HG02678 (cell line): ENCODE results near the gene COBL.

Experiments
- ATAC-seq: cut with Tn5 transposase; IDR thresholded peaks from one replicate; pipeline ENCODE4 v1.9.1; 2021; ENCODE audit warnings: mild to moderate bottlenecking, moderate library complexity; ENCODE audit not compliant: unreplicated experiment

The COBL gene

GRCh38 chr7:51256209-51256781 is 60.3 kb downstream of the COBL start:
- no peak for ATAC-seq

GRCh38 chr7:51255536-51256208 is 60.9 kb downstream of the COBL start:
- no peak for ATAC-seq

- ATAC-seq = no peak
Observed at GRCh38 chr7:51255036-51255435, 61.6 kb downstream of the COBL start.

- no peak for ATAC-seq
Observed at GRCh38 chr7:51253157-51253556, 63.5 kb downstream of the COBL start.

- ATAC-seq = no peak
Observed at GRCh38 chr7:51251290-51251689, 65.3 kb downstream of the COBL start.

GRCh38 chr7:51250512-51250911 is 66.1 kb downstream of the COBL start:
- no peak for ATAC-seq

GRCh38 chr7:51249991-51250390 is 66.6 kb downstream of the COBL start:
- no peak for ATAC-seq

GRCh38 chr7:51249187-51249945 is 67.2 kb downstream of the COBL start:
- no peak for ATAC-seq

- no peak for ATAC-seq
Observed at GRCh38 chr7:51246258-51247245, 70.1 kb downstream of the COBL start.

GRCh38 chr7:51244885-51245284 is 71.7 kb downstream of the COBL start:
- no peak for ATAC-seq

- ATAC-seq = no peak
Observed at GRCh38 chr7:51244053-51244452, 72.6 kb downstream of the COBL start.

GRCh38 chr7:51243631-51244030 is 73.0 kb downstream of the COBL start:
- no peak for ATAC-seq

- no peak for ATAC-seq
Observed at GRCh38 chr7:51242881-51243518, 73.6 kb downstream of the COBL start.

- ATAC-seq = no peak
Observed at GRCh38 chr7:51242007-51242691, 74.5 kb downstream of the COBL start.

GRCh38 chr7:51240868-51241267 is 75.7 kb downstream of the COBL start:
- ATAC-seq = no peak

- no peak for ATAC-seq
Observed at GRCh38 chr7:51239691-51240090, 76.9 kb downstream of the COBL start.

- ATAC-seq = no peak
Observed at GRCh38 chr7:51238981-51239495, 77.6 kb downstream of the COBL start.

- ATAC-seq = no peak
Observed at GRCh38 chr7:51237446-51238133, 79.0 kb downstream of the COBL start.

- no peak for ATAC-seq
Observed at GRCh38 chr7:51236470-51237132, 80.0 kb downstream of the COBL start.
